HG02798 (cell line): ENCODE data around the gene EXOSC10.
"Not testable (repeated sequence)": the region's sequence is repeated elsewhere in the genome, so short reads cannot be mapped to it uniquely, and the experiment has no call there.

ENCODE experiments used
- ATAC-seq: cut with Tn5 transposase; IDR thresholded peaks from one replicate; pipeline ENCODE4 v1.9.1; 2021; ENCODE audit warnings: mild to moderate bottlenecking; ENCODE audit not compliant: unreplicated experiment, poor library complexity

Gene EXOSC10

DNA sequence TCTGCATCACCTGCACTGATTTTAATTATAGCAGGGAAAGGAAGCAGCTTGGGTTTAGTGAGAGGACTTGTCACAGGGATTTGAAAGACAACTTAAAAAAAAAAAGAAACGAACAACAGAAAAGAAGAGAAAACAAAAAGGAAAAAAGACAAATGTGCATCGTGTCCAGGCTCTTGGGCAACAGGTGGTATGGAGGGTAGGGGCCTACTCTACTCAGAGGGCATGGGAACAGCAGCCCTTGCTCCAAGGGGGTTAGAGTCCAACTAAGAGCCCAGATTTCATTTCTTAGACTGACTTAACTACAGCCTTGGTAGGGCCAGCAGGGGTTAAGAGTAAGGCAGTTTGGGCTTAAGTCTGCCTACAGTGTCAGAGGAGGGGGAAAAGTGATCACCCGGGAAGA lies 15.3 kb upstream of the EXOSC10 start:
- ATAC-seq = no peak

DNA sequence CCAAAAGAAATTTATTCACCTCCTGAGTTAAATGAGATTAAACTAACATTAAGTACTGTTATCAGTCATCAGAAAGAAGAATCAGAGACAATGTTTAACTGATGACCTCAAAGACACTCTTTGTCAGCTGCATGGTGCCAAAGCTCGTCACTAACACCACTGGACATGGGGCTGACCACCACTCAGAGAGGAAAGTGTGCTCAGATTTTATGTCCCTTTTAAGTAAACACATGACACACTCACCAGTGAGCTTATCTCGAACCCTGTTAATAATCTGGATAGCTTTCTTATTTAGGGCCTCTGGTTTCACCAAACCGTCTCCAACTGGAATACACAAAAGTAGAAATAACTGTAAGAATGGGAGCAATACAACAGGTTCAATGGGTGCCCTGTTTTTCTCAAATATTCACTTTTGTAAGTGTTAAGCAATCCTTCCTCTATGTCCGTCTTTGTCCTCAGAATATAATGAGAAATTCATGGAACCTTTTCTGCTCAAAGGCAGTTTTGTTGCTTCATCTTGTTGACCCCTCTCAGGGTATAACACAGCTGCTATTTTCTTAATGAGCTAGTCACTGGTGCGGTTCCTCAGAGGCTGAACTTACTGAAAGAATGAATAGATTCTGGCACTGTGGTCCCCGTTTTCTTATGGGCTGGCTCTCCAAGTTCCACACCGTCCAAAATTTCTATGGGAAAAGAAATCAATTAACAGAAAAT lies 9.5 kb upstream of the EXOSC10 start:
- no peak for ATAC-seq

DNA sequence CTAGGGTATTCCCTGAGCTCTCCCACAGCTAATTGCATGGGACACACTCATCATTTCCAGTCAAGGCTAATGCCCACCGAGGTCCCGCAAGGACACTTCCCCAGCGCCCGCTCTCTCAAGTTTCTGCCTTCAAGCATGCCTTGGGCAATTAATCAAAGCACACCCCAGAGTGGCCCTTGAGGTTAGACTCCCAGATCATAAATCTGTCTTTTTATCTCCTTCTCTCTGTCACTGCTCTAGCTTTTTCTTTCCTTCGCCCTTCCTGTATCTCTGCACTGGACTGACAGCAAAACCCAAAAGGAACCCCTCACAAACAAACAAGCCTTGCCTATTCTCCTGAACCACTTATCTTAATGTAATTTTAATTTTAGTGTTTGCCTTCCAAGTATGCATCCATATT lies 7.9 kb upstream of the EXOSC10 start:
- ATAC-seq = no peak

DNA sequence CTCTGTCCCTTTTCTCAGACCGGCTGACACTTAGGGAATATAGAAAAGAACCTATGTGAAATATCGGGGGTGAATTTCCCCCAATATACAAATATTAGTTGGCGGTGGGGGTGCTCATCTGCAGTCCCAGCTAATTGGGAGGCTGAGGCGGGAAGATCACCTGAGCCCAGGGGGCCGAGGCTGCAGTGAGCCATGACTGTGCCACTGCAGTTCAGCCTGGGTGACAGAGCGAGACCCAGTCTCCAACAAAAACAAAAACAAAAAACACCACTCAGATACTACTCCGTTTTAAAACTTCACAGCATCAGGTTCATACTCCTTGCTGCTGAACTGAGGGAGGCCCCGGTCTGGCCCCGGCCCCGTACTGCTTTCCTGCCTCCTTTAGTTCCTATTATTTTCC lies 5.9 kb upstream of the EXOSC10 start:
- ATAC-seq = no peak

DNA sequence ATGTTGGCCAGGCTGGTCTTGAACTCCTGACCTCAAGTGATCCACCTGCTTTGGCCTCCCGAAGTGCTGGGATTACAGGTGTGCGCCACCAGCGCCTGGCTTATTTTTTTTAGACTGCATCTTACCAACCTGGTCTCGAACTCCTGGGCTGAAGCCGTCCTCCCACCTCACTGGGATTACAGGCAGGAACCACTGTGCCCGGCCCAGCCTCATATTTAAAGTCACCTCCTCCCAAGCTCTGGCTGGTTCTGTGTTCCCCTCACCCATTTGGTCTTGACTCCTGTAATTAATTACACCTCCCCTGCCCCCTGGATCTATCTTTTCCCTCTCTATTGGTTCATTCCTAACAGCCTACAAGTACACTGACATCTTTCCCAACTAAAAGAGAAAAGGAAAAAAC lies 1.7 kb upstream of the EXOSC10 start:
- ATAC-seq = no peak

DNA sequence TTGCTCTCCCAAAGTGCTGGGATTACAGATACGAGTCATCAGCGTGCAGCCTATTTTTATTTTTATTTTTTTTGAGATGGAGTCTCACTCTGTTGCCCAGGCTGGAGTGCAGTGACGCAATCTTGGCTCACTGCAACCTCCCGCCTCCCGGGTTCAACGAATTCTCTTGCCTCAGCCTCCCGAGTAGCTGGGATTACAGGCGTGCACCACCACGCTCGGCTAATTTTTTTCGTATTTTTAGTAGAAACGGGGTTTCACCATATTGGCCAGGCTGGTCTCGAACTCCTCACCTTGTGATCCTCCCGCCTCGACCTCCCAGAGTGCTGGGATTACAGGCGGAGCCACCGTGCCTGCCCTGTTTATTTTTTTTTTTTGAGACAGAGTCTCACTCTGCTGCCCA lies 1.1 kb upstream of the EXOSC10 start:
- not testable (repeated sequence) for ATAC-seq

DNA sequence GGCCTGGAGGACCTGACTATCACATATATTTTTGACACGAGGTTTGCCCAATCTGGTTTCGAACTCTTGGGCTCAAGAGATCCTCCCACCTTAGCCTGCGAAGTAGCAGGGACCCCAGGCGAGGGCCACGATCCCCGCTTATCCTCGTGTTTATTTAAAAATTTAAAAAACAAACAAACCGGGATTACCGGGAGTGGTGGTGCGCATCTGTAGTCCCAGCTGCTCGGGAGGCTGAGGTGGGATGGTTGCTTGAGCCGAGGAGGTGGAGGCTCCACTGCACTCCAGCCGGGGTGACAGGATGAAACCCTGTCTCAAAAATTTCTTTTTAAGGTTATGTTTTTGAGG lies 452 bp upstream of the EXOSC10 start:
- no peak for ATAC-seq

DNA sequence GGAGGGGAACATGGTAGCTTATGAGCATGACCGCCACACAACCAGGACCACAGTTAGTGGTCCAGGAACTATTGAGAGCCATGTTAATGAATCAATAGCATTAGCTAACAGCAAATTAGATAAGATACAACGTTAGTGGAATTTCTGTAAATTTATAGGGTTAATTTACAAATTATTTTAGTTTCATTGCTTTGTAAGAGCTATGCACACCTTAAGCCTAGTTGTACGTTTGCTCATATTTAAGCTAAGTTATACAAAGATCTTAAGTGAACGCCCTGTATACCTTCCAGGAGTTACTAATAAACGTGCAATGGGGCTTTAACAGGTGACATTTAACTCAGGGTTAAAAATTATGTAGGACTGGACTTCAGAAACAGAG lies 749 bp downstream of the EXOSC10 start:
- no peak for ATAC-seq

DNA sequence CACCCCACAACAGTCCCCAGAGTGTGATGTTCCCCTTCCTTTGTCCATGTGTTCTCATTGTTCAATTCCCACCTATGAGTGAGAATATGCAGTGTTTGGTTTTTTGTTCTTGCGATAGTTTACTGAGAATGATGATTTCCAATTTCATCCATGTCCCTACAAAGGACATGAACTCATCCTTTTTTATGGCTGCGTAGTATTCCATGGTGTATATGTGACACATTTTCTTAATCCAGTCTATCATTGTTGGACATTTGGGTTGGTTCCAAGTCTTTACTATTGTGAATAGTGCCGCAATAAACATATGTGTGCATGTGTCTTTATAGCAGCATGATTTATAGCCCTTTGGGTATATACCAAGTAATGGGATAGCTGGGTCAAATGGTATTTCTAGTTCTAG lies 15.9 kb downstream of the EXOSC10 start:
- ATAC-seq = not testable (repeated sequence)

DNA sequence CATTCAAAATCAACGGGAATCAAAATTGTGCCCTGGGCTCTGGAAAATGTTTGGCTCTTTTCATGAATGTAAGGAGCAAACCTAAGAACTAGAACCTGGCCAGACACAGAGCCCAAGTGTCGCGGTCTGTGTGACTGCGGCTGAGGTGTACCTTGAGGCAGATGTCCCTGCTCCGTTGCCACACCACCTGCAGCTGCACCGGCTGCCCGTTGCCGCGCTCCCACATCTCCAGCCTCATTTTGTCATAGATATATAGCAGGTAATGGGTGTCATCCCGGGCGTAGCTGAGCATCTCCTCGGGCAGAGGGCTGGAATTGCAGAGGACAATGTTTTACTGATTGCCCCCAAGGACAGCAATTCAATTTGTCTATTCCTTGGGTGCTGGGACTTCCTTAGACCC lies 18.7 kb downstream of the EXOSC10 start:
- ATAC-seq = no peak

DNA sequence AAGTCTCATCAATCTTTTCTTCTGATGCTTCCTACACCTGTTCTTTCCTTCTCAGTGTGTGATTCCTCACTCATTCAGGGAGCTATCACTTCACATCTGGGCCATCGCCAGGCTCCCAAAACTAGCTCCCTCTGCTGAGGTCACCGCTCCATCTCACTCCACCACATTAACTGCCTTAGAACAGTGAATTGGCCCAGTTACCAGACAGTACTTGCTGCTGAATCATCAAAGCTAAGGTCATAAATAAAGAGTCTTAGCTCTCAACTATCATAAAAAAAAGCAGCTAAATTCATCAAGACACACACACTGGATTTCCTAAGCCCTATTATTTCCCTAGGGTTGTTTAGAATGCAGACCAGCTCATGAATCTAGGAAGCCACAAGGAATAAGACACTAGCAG lies 21.0 kb downstream of the EXOSC10 start:
- ATAC-seq = no peak

DNA sequence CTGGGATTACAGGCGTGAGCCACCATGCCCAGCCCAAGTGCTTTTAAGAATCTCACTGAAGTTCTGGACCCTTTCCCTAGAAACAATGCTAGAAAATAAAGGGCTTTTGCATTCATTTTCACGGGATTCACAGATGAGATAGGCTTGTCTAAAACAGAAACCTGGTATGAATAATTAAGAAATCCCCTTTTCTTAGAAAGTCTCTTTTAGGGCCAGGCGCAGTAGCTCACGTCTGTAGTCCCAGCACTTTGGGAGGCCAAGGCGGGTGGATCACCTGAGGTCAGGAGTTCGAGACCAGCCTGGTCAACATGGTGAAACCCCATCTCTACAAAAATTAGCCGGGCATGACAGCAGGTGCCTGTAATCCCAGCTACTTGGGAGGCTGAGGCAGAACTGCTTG lies 26.3 kb downstream of the EXOSC10 start:
- not testable (repeated sequence) for ATAC-seq

DNA sequence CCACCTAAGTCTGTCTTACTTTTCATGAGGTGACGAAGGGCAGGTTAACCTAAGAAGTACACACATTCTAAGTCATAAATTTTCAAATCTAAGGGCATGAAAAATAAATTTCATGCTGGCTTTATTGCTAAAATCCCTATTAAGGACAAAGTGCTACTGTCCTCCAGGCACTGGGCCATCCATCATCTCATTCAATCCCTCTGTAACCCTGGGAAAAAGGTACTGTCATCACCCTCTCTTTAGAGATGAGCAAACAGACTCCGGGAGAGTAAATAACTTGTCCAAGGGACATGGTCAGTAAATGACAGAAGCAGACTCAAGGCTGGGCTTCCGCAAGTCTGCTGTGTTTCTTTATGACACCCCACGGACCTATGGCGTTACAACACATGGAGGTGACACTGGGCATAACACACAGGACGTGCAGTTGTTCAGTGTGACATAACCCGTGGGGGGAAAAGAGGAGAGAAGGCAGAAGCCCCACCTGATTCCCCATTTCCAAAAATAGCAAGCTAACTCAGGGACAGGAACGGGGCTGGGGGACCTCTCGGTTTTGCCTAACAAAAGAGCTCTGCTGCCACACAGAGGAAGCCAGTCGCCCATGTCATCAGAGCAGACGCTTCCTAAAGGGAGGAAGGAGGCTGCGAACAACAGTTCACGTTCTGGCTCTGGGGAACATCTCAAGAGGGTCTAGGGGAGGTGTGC lies 27.3 kb downstream of the EXOSC10 start:
- no peak for ATAC-seq

DNA sequence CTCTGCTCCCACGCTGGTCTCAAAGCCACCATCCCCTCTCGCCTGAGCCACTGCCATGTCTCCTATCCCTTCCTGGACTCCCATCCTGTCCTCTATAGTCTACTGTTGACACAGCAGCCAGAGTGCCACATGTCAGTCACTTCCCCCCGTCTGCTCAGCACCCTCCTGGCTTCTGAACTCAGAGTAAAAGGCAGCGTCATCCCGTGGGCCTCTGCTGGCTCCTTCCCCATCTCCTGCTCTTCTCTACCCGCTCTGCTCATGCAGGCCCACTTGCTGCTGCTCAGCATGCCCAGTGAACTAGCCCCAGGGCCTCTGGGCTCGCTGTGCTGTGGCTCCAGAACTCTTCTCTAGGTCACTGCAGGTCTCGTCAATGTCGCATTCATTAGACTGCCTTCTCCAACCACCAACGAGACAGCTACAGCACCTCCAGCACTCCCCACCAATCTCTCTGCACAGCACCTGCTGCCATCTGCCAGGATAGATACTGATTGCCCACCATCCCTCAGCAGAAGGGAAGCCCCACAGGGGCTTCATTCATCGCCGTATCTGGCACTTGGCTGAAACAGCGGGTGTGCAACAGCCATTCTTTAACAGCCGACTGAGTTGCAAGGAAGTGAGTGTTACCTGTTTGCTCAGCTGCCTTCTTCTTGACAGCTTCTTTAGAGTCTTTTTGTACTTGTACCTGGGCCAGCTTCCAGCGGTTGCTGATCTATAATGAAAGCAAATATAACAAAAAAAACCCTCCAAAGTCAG lies 28.0 kb downstream of the EXOSC10 start:
- no peak for ATAC-seq

DNA sequence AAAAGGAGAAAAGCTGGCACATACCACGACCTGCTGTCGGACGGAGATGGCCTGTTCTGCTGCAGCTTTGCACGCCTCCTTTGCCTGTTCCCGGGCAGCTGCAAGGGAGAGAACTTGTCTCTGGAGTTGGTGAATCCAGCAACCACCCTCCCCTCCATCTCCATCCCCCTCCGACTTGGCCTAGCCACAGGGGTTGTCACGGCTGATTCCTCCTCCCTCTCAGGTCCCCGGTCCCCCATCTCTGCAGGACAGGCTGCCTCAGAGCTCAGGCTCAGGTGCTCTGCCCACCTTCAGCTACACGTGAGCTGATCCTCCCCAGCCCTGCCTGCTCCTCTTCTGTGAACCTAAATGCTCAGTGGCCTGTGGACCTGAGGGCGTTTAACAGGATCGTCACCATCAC lies 28.8 kb downstream of the EXOSC10 start:
- ATAC-seq = no peak

DNA sequence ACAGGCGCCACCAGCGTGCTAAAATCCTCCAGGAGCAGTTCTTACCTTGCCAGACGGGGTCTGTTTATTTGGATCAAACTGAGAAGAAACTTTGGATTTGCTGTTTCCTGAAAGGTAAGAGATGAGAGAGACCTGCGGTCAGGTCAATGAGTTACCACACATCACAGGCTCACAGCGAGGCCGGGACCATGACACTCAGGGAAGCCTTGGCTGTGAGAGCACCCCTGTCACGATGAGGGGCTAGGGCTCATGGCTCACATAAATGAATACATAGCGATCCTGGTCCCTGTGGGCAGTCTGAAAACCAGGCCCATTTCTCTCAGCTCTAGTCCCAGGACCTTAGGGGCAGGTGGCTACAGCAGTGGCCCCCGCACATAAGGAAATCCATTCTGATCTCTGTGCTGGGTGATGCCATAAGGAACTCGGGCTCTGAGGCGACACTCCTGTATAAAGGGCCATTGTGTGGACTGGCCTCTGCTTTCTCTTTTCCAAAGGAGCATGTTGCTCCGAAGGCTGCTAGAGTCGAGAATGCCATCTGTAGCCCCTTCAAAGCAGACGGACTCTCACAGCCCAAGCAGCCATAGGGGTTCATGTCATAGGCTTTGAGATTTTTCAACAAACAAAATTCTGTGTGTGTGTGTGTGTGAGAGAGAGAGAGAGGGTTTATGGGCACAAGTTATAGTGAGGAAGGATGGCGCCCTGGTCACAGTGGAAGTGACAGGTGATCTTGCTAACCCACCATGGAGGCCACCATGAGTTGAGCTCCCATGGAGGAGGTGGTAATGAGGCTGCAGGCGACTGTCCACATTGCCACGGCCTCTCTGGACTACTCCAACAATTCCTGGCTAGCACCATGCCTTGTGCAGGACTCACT lies 30.8 kb downstream of the EXOSC10 start:
- ATAC-seq = no peak

DNA sequence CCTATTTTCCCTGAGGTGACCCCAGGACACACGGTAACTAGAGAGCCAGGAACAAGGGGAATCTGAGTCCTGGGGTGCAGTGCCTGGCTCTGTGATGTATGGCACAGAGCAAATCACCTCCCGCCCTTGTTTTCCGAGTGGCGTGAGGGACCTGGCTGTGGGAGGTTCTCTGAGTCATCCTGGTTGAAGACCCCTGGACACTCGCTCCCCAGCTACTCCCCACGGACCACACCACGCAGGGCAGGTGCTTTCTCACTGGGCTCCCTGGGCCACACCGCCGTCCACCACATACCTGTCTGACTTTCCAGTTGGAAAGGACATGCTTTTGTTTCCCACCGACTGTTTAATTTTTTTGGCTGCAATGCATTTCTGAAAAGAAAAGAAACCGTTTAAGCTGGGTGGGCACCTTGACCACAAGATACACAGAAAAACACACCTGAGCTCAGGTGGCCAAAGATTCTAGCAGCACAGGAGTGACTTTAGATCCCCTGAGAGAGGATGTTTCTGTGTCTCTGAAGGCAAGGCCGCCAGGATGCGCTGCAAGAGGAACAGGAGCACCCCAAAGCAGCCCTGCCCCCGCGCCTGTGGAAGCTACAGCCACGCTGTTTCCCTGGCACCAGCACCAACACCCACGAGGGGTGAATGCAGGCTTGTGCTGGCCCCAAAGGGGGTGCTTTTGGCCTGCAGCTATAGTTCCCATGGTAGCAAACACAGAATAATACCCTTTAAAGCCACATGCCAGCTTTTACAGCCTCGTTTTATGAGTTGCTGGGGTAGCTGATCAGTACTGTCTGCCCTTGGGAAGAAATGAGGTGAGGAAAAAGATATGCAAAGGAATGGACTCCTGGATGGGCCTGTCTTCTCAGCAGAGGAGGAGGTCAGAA lies 31.7 kb downstream of the EXOSC10 start:
- no peak for ATAC-seq

DNA sequence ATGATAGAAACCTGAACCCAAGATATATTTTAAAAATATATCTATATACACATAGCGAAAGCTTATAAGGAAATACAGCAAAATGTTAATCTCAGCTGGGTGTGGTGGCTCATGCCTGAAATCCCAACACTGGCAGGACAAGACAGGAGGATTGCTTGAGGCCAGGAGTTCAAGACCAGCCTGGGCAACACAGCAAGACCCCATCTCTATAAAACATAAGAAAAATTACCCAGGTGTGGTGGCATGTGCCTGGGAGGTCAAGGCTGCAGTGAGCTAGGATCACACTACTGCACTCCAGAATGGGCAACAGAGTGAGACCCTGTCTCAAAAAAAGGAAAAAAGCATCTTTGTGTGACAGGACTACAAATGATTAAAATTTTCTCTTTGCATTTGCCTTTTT lies 33.9 kb downstream of the EXOSC10 start:
- ATAC-seq = no peak

DNA sequence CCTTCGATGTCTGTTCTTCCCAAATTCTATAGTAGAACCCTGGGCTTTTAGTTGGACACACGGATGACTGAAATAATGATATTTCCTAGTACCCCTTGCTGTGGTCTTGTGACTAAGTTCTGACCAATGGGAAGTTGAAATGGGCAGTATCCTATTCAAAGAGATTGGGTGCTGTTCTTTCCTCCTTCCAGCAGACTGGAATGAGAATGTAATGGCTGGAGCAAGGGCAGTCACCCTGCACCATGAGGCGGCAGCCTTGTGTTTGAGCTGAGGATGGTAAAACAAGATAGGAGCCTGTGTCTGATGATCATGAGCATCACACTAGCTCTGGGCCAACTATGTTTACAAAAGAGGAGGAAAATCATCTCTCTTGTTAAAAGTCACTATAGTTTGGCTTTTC lies 34.7 kb downstream of the EXOSC10 start:
- no peak for ATAC-seq
